Osteocyte (in vitro differentiated cells): Measurements from ENCODE around the gene ASTN2. TPM values are rescaled to one million over a fixed set of nuclear protein-coding genes. Genes with fewer than 3 reads are reported as not detected.

Experiments used
- DNase-seq: peaks from one replicate; pipeline ENCODE4 v3.0.0; 2021; ENCODE audit warnings: mixed read lengths; ENCODE audit not compliant: unreplicated experiment; ENCODE audit errors: extremely low spot score
- H3K27ac Mint-ChIP-seq: one replicate; pipeline ENCODE4 v1.8.0; 2021; ENCODE audit warnings: mild to moderate bottlenecking, mixed read lengths; ENCODE audit not compliant: unreplicated experiment
- H3K27me3 Mint-ChIP-seq: one replicate; pipeline ENCODE4 v1.8.0; 2021; ENCODE audit warnings: mixed read lengths; ENCODE audit not compliant: unreplicated experiment
- H3K36me3 Mint-ChIP-seq: one replicate; pipeline ENCODE4 v1.8.0; 2021; ENCODE audit warnings: mixed read lengths; ENCODE audit not compliant: unreplicated experiment
- H3K4me1 Mint-ChIP-seq: one replicate; pipeline ENCODE4 v1.8.0; 2021; ENCODE audit warnings: mixed read lengths; ENCODE audit not compliant: unreplicated experiment
- H3K4me3 Mint-ChIP-seq: one replicate; pipeline ENCODE4 v1.8.0; 2021; ENCODE audit warnings: mild to moderate bottlenecking, moderate library complexity, mixed read lengths; ENCODE audit not compliant: unreplicated experiment
- H3K9me3 Mint-ChIP-seq: one replicate; pipeline ENCODE4 v1.8.0; 2021; ENCODE audit warnings: mixed read lengths; ENCODE audit not compliant: unreplicated experiment
- total RNA-seq: library from RNA; stranded (reverse); gene quantifications from 2 replicates; pipeline ENCODE4 v1.2.1, GENCODE V29; 2021
- TF ChIP-seq, protein P1 (sequence below): fragments of 200-600 bp; sonication (generic); IDR thresholded peaks from 2 replicates; pipeline ENCODE4 v1.5.0; 2021; ENCODE audit warnings: antibody characterized with exemption, mild to moderate bottlenecking, moderate library complexity

The ASTN2 gene
- total RNA-seq, 1 donor from 2014 or later: 2.3 TPM

DNA sequence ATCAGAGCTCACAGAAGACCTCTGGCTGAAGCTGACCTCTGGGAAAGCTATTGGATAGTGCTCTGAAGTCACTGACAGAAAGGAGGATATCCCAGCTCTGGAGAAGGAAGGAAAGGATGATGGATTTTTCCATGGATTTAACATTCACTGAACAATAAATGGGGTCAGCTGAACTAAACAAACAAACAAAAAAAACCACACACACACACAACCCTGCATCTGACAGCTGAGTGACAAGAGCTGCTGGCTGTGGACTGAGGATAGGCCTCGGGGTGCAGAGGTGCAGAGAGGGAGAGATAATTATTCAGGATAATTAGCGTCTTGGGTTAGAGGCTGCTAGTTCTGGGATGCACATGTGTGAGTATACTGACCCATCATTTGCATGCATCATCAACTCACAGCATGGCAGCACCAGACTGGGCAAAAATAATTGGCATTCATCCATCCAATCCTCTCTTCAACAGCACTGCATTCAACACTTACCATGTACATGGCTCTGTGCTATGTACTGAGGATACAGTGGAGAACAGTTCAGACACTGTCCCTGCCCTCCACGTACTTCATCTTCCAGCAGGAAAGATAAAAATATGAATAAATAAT, 859.2 kb downstream of the ASTN2 start:
- H3K36me3 Mint-ChIP-seq: no peaks in the 10 kb centered on the region
- H3K27ac Mint-ChIP-seq: no peak overlapping the region
- no peak overlapping the region for H3K4me3 Mint-ChIP-seq
- TF ChIP-seq, protein P1, sequence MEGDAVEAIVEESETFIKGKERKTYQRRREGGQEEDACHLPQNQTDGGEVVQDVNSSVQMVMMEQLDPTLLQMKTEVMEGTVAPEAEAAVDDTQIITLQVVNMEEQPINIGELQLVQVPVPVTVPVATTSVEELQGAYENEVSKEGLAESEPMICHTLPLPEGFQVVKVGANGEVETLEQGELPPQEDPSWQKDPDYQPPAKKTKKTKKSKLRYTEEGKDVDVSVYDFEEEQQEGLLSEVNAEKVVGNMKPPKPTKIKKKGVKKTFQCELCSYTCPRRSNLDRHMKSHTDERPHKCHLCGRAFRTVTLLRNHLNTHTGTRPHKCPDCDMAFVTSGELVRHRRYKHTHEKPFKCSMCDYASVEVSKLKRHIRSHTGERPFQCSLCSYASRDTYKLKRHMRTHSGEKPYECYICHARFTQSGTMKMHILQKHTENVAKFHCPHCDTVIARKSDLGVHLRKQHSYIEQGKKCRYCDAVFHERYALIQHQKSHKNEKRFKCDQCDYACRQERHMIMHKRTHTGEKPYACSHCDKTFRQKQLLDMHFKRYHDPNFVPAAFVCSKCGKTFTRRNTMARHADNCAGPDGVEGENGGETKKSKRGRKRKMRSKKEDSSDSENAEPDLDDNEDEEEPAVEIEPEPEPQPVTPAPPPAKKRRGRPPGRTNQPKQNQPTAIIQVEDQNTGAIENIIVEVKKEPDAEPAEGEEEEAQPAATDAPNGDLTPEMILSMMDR: no peak
- H3K27me3 Mint-ChIP-seq: no peaks in the 10 kb centered on the region
- no peak for DNase-seq
- no peaks in the 10 kb centered on the region for H3K9me3 Mint-ChIP-seq
- no peaks in the 10 kb centered on the region for H3K4me1 Mint-ChIP-seq

DNA sequence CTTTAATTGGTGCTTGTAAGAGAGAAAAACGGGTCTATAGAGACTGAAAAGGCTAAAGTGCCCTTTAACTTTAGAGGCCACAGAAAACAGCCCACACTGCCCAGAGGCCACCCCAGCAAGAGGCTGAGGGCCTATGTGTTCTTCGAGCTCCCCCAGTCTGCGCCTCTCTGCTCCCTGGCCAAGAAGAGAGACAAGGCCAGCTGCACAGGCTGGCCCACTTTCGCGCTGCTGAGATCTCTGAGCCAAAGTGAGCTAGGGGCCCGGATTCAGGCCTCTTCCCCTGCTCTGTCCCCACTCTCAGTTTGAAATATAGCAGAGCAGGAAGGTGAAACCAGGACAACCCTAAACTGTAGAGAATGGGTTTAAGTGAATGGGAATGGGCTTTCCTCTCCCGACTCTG, 859.7 kb downstream of the ASTN2 start:
- no peak for DNase-seq
- Mint-ChIP-seq H3K4me1 (no peaks in the 10 kb centered on the region), H3K36me3 (no peaks in the 10 kb centered on the region)

DNA sequence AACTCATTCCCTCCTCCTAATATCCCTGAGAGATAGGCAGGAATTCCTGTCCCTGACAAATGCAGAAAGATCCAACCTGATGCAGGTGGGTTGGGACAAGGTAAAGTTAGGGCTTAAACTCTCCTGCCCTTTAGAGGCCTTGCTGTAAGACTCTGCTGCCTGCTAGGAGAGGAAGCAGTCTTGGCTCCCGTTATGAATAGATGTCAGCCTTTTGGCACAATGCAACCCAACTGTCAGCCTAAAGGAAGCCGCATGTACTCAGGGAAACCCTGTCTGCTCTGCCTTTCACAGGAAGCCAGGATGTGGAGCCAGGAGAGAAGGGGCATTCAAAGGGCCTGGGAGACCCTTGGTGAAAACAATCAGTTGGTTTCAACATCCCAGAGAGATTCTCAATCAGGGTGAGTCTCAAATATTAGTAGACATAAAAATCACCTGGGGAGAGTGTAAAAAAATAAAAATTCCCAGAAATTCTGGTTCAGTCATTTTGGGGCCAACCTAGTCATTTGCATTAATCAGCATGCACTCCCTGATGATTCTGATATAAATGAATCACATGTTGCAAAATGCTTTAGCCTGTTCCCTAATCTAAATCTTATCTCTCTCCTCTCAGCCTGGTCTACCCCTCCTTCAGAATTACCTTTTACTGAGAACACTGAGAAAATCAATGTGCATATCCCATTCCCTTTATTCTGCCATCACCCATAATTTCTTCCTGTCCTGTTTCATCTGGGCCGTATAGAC, 864.0 kb downstream of the ASTN2 start:
- Mint-ChIP-seq H3K27me3 (no peaks in the 10 kb centered on the region), H3K27ac (no peak overlapping the region), H3K9me3 (no peaks in the 10 kb centered on the region), H3K36me3 (no peaks in the 10 kb centered on the region), H3K4me1 (peaks cover 2% of the 10 kb centered on the region), H3K4me3 (no peak overlapping the region)
- TF ChIP-seq, protein P1: no peak
- DNase-seq: no peak

More for the DNA sequence above, 859.7 kb downstream of the ASTN2 start:
- Mint-ChIP-seq H3K27me3 (no peaks in the 10 kb centered on the region), H3K4me3 (no peak overlapping the region), H3K27ac (no peak overlapping the region), H3K9me3 (no peaks in the 10 kb centered on the region)
- TF ChIP-seq, protein P1: no peak

DNA sequence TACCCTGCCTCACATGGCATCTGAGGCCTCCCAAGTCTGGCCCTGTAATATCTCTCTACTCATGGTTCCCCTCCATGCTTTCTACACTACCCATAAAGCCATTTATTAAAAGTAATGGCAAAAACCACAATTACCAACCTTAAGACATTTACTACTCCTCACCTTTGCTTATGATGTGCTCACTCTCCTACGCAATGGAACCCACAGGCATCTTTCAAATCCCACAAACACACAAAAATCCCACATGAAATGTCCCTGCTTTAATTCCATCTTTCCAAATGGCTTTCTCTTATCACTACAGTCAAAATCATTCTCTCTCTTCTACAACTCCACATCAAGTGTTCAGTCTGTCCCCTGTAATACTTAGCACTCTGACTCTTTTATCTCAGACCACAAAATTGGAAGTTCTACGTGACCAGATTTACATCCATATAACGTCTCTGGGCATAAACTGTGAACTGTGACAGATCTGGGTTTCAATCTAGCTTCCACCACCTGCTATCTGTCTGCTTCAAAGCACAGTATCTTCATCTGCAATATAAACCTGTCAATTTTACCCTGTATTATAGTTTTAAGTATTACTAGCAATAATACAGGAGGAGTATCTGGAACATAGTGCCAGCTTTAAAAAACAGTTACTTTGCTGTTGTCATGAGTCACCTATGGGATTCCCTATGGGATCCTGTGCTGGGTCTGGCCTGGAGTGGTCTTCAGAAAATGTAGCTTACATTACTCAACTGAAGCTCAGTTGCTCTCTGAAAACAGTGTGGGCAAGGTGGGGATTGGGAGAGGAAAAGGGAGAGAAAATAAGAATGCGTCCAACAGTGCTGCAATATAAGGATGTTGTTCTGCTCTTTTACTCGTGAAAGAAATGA, 864.8 kb downstream of the ASTN2 start:
- no peak overlapping the region for H3K4me3 Mint-ChIP-seq
- no peak overlapping the region for H3K27ac Mint-ChIP-seq
- H3K4me1 Mint-ChIP-seq: peaks cover 2% of the 10 kb centered on the region
- H3K27me3 Mint-ChIP-seq: no peaks in the 10 kb centered on the region
- H3K36me3 Mint-ChIP-seq: no peaks in the 10 kb centered on the region
- H3K9me3 Mint-ChIP-seq: no peaks in the 10 kb centered on the region
- no peak for DNase-seq
- TF ChIP-seq, protein P1: no peak
